ENCODE results near the gene AOC2. TPM values are rescaled to one million over a fixed set of nuclear protein-coding genes. Genes with fewer than 3 reads are reported as not detected.

The AOC2 gene
- total RNA-seq, 2 experiments from 2014 or later, result 1.8 to 2.4 TPM

GRCh38 chr17:42814633-42815399, 29.6 kb upstream of the AOC2 start:
- ATAC-seq, result no peak
- Mint-ChIP-seq H3K4me3 (no peak overlapping the region), H3K9me3 (ENCODE audit: low read depth) (no peaks in the 10 kb centered on the region), H3K27ac (no peak overlapping the region), H3K36me3 (peaks cover 63% of the 10 kb centered on the region), H3K27me3 (no peaks in the 10 kb centered on the region), H3K4me1 (no peaks in the 10 kb centered on the region)
- CTCF ChIA-PET, result interaction anchor here (1.8 kb wide), 1 partner anchor 9 kb away, joined by 9 read pairs; the partner anchor contains the start of gene BECN1
- no peak for DNase-seq

- CTCF ChIA-PET, result interaction anchor here (0.5 to 1.2 kb wide), 4 partner anchors 9 to 240 kb away, joined by 3 to 4 read pairs (median 3); partner anchors contain the start of genes PSMC3IP and PSME3
- Mint-ChIP-seq H3K27ac (no peak overlapping the region), H3K36me3 (peaks cover 64% of the 10 kb centered on the region), H3K4me3 (no peak overlapping the region), H3K4me1 (peaks cover 19% of the 10 kb centered on the region), H3K27me3 (no peaks in the 10 kb centered on the region), H3K9me3 (ENCODE audit: low read depth) (no peaks in the 10 kb centered on the region)
- DNase-seq (no peak), ATAC-seq (no peak)
Measured at GRCh38 chr17:42817866-42818265, 26.5 kb upstream of the AOC2 start.

- Mint-ChIP-seq H3K27ac (peak overlapping the region; percentile 11), H3K4me3 (no peak overlapping the region), H3K27me3 (no peaks in the 10 kb centered on the region), H3K36me3 (peaks cover 64% of the 10 kb centered on the region), H3K4me1 (peaks cover 22% of the 10 kb centered on the region), H3K9me3 (ENCODE audit: low read depth) (no peaks in the 10 kb centered on the region)
- ATAC-seq (no peak), DNase-seq (no peak)
- CTCF ChIA-PET, result interaction anchor here (0.5 to 1.2 kb wide), 5 partner anchors 8 to 241 kb away, joined by 3 to 4 read pairs (median 3); partner anchors contain the start of genes PSMC3IP and PSME3
Measured at GRCh38 chr17:42818379-42818778, 26.0 kb upstream of the AOC2 start.

GRCh38 chr17:42819939-42820535, 24.3 kb upstream of the AOC2 start:
- Mint-ChIP-seq H3K27ac (no peak overlapping the region), H3K4me3 (no peak overlapping the region), H3K27me3 (no peaks in the 10 kb centered on the region), H3K9me3 (ENCODE audit: low read depth) (no peaks in the 10 kb centered on the region), H3K36me3 (peaks cover 53% of the 10 kb centered on the region), H3K4me1 (peaks cover 33% of the 10 kb centered on the region)
- ATAC-seq (peak; percentile 35), DNase-seq (peak; percentile 81)
- CTCF ChIA-PET, result interaction anchor here (0.9 to 2.8 kb wide), 8 partner anchors 13 to 242 kb away, joined by 3 to 24 read pairs (median 4); partner anchors contain the start of genes CNTD1, COA3 and PSME3

GRCh38 chr17:42821176-42821575, 23.2 kb upstream of the AOC2 start:
- peaks cover 44% of the 10 kb centered on the region for H3K36me3 Mint-ChIP-seq
- H3K4me1 Mint-ChIP-seq, result peaks cover 36% of the 10 kb centered on the region
- H3K27me3 Mint-ChIP-seq, result no peaks in the 10 kb centered on the region
- no peak overlapping the region for H3K4me3 Mint-ChIP-seq
- H3K9me3 Mint-ChIP-seq (ENCODE audit: low read depth), result no peaks in the 10 kb centered on the region
- CTCF ChIA-PET, result interaction anchor here (0.9 to 2.8 kb wide), 5 partner anchors 12 to 177 kb away, joined by 3 to 24 read pairs (median 6); partner anchors contain the start of genes CNTD1, COA3, PSME3 and RPL27
- DNase-seq, result no peak
- no peak overlapping the region for H3K27ac Mint-ChIP-seq
- ATAC-seq, result no peak

GRCh38 chr17:42827472-42827871, 16.9 kb upstream of the AOC2 start:
- CTCF ChIA-PET, result interaction anchor here (1.0 kb wide), 1 partner anchor 171 kb away, joined by 3 read pairs; the partner anchor contains the start of gene RPL27

GRCh38 chr17:42830971-42831370, 13.4 kb upstream of the AOC2 start:
- Mint-ChIP-seq H3K4me1 (peaks cover 28% of the 10 kb centered on the region), H3K9me3 (ENCODE audit: low read depth) (no peaks in the 10 kb centered on the region), H3K4me3 (no peak overlapping the region), H3K27me3 (peaks cover 12% of the 10 kb centered on the region), H3K36me3 (peaks cover 11% of the 10 kb centered on the region), H3K27ac (no peak overlapping the region)
- ATAC-seq (no peak), DNase-seq (no peak)
- CTCF ChIA-PET, result no interaction called here

More at GRCh38 chr17:42827472-42827871, 16.9 kb upstream of the AOC2 start:
- Mint-ChIP-seq H3K36me3 (peaks cover 3% of the 10 kb centered on the region), H3K4me3 (no peak overlapping the region), H3K27ac (no peak overlapping the region), H3K27me3 (peaks cover 12% of the 10 kb centered on the region), H3K4me1 (peaks cover 32% of the 10 kb centered on the region), H3K9me3 (ENCODE audit: low read depth) (no peaks in the 10 kb centered on the region)
- ATAC-seq (no peak), DNase-seq (no peak)

- H3K27ac Mint-ChIP-seq, result peak overlapping the region; percentile 97
- ATAC-seq, result peak; percentile 20
- H3K27me3 Mint-ChIP-seq, result peaks cover 8% of the 10 kb centered on the region
- H3K9me3 Mint-ChIP-seq (ENCODE audit: low read depth), result no peaks in the 10 kb centered on the region
- CTCF ChIA-PET, result interaction anchor here (0.9 to 3.9 kb wide), 7 partner anchors 8 to 166 kb away, joined by 3 to 33 read pairs (median 4); partner anchors contain the start of genes AOC2, BECN1 and RPL27
- no peak for DNase-seq
- H3K36me3 Mint-ChIP-seq, result peaks cover 15% of the 10 kb centered on the region
- H3K4me1 Mint-ChIP-seq, result peaks cover 28% of the 10 kb centered on the region
- H3K4me3 Mint-ChIP-seq, result peak overlapping the region; percentile 91
Measured at GRCh38 chr17:42832213-42832933, 12.0 kb upstream of the AOC2 start.

GRCh38 chr17:42832934-42833766, 11.2 kb upstream of the AOC2 start, which contains the start of gene PSME3:
TSS of gene PSME3 (plus strand) at chr17:42833397. CDS start at chr17:42833632, 235 bp downstream.
- Mint-ChIP-seq H3K36me3 (peaks cover 22% of the 10 kb centered on the region), H3K9me3 (ENCODE audit: low read depth) (no peaks in the 10 kb centered on the region), H3K4me3 (peak within 1 kb of the TSS; percentile 91), H3K4me1 (peaks cover 29% of the 10 kb centered on the region), H3K27me3 (peaks cover 3% of the 10 kb centered on the region), H3K27ac (peak within 1 kb of the TSS; percentile 97)
- DNase-seq (peak; percentile 94), ATAC-seq (peak; percentile 94)
- CTCF ChIA-PET, result interaction anchor here (0.9 to 3.9 kb wide), 12 partner anchors 9 to 255 kb away, joined by 3 to 33 read pairs (median 4); partner anchors contain the start of genes AOC2, BECN1, PSMC3IP and RPL27

- DNase-seq (no peak), ATAC-seq (no peak)
- Mint-ChIP-seq H3K4me1 (peaks cover 26% of the 10 kb centered on the region), H3K27ac (peak overlapping the region; percentile 97), H3K36me3 (peaks cover 27% of the 10 kb centered on the region), H3K9me3 (ENCODE audit: low read depth) (no peaks in the 10 kb centered on the region), H3K4me3 (peak overlapping the region; percentile 91), H3K27me3 (no peaks in the 10 kb centered on the region)
- CTCF ChIA-PET, result interaction anchor here (0.9 to 3.9 kb wide), 10 partner anchors 9 to 256 kb away, joined by 3 to 33 read pairs (median 4); partner anchors contain the start of genes AOC2, BECN1, PSMC3IP and RPL27
Measured at GRCh38 chr17:42833767-42834422, 10.5 kb upstream of the AOC2 start.

GRCh38 chr17:42835732-42836131, 8.6 kb upstream of the AOC2 start:
- DNase-seq, result no peak
- Mint-ChIP-seq H3K27ac (no peak overlapping the region), H3K9me3 (ENCODE audit: low read depth) (no peaks in the 10 kb centered on the region), H3K36me3 (peaks cover 38% of the 10 kb centered on the region), H3K4me3 (no peak overlapping the region), H3K4me1 (peaks cover 26% of the 10 kb centered on the region), H3K27me3 (no peaks in the 10 kb centered on the region)
- ATAC-seq, result no peak
- CTCF ChIA-PET, result interaction anchor here (1.1 to 3.1 kb wide), 3 partner anchors 8 to 163 kb away, joined by 3 to 11 read pairs (median 9); partner anchors contain the start of genes AOC2, BECN1 and RPL27
